ENCODE data around the gene SERPINH1. TPM values are rescaled to one million over a fixed set of nuclear protein-coding genes. Genes with fewer than 3 reads are reported as not detected.

Gene SERPINH1
- polyA plus RNA-seq, 2 of the 4 experiments (the other 2 are of a cell fraction): 70.7 to 162 TPM

GRCh38 chr11:75570559-75571139, 8.6 kb downstream of the SERPINH1 start:
- no peak overlapping the region for H3K4me3 ChIP-seq
- DNase-seq (ENCODE audit: low read depth in 1 of 2, low spot score in 1 of 2) (no peak), ATAC-seq (no peak), FAIRE-seq (no peak)
- ChIA-PET POLR2A (interaction anchor here (1.7 kb wide), 1 partner anchor 8 kb away, joined by 8 read pairs; the partner anchor contains the start of gene SERPINH1), CTCF (interaction anchor here (1.0 to 1.8 kb wide), 6 partner anchors 10 to 125 kb away, joined by 3 to 8 read pairs (median 6); no protein-coding TSS in a partner anchor)
- WGBS (ENCODE audit: missing lambda C conversion rate): 80% methylated on average over 9 of the region's 9 CpGs
- H3K4me1 ChIP-seq: peaks cover 7% of the 10 kb centered on the region
- no peak overlapping the region for H3K4me2 ChIP-seq
- no peak overlapping the region for H3K27ac ChIP-seq
- TF ChIP-seq JUNB (IDR thresholded peaks at IDR 0.05) (no peak), HOXB13 (CRISPR knock-in tag; IDR thresholded peaks at IDR 0.05; ENCODE audit: low read depth) (no peak), ZSCAN20 (CRISPR knock-in tag; IDR thresholded peaks at IDR 0.05) (no peak), NPAS2 (CRISPR knock-in tag; IDR thresholded peaks at IDR 0.05; ENCODE audit: borderline replicate concordance) (no peak), MYC (IDR thresholded peaks at IDR 0.05; ENCODE audit: borderline replicate concordance, low read length) (no peak), SREBF2 (IDR thresholded peaks at IDR 0.05) (no peak), CTCF (IDR thresholded peaks at IDR 0.05) (no peak), MAFK (IDR thresholded peaks at IDR 0.05; ENCODE audit: partially characterized antibody) (no peak), KDM1A (IDR thresholded peaks at IDR 0.05; ENCODE audit: low read depth) (no peak), GATA3 (IDR thresholded peaks at IDR 0.05; ENCODE audit: borderline replicate concordance) (no peak), RAD21 (conservative IDR thresholded peaks at IDR 0.05 in 1 of 2, IDR thresholded peaks at IDR 0.05 in 1 of 2) (no peak), FOSB (CRISPR knock-in tag; IDR thresholded peaks at IDR 0.05) (no peak), NR3C1 (IDR thresholded peaks at IDR 0.05) (no peak), TFCP2L1 (CRISPR knock-in tag; IDR thresholded peaks at IDR 0.05) (no peak), FOSL2 (IDR thresholded peaks at IDR 0.05) (no peak), FOSL2 (CRISPR knock-in tag; IDR thresholded peaks at IDR 0.05) (no peak), ESRRA (IDR thresholded peaks at IDR 0.05; ENCODE audit: borderline replicate concordance, low read length) (no peak), ZC3H11A (IDR thresholded peaks at IDR 0.05) (no peak), CHD2 (IDR thresholded peaks at IDR 0.05; ENCODE audit: low read length, partially characterized antibody) (no peak), POLR2AphosphoS2 (conservative IDR thresholded peaks at IDR 0.05; ENCODE audit: low read length) (no peak)
- TF ChIP-seq, protein P1, sequence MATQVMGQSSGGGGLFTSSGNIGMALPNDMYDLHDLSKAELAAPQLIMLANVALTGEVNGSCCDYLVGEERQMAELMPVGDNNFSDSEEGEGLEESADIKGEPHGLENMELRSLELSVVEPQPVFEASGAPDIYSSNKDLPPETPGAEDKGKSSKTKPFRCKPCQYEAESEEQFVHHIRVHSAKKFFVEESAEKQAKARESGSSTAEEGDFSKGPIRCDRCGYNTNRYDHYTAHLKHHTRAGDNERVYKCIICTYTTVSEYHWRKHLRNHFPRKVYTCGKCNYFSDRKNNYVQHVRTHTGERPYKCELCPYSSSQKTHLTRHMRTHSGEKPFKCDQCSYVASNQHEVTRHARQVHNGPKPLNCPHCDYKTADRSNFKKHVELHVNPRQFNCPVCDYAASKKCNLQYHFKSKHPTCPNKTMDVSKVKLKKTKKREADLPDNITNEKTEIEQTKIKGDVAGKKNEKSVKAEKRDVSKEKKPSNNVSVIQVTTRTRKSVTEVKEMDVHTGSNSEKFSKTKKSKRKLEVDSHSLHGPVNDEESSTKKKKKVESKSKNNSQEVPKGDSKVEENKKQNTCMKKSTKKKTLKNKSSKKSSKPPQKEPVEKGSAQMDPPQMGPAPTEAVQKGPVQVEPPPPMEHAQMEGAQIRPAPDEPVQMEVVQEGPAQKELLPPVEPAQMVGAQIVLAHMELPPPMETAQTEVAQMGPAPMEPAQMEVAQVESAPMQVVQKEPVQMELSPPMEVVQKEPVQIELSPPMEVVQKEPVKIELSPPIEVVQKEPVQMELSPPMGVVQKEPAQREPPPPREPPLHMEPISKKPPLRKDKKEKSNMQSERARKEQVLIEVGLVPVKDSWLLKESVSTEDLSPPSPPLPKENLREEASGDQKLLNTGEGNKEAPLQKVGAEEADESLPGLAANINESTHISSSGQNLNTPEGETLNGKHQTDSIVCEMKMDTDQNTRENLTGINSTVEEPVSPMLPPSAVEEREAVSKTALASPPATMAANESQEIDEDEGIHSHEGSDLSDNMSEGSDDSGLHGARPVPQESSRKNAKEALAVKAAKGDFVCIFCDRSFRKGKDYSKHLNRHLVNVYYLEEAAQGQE (IDR thresholded peaks at IDR 0.05): no peak
- no peaks in the 10 kb centered on the region for H3K9me3 ChIP-seq

- no peak for FAIRE-seq
- no peak for ATAC-seq
- TF ChIP-seq MAFK (IDR thresholded peaks at IDR 0.05; ENCODE audit: partially characterized antibody) (no peak), ATOH8 (CRISPR knock-in tag; IDR thresholded peaks at IDR 0.05; ENCODE audit: low read depth) (no peak), TP53 (CRISPR knock-in tag; IDR thresholded peaks at IDR 0.05) (no peak), SREBF2 (IDR thresholded peaks at IDR 0.05) (no peak), KDM5A (IDR thresholded peaks at IDR 0.05) (no peak), HDAC2 (IDR thresholded peaks at IDR 0.05) (no peak), EHMT2 (IDR thresholded peaks at IDR 0.05; ENCODE audit: low read depth) (no peak), CHD2 (IDR thresholded peaks at IDR 0.05; ENCODE audit: low read length, partially characterized antibody) (no peak), HEYL (CRISPR knock-in tag; IDR thresholded peaks at IDR 0.05) (no peak), MAZ (IDR thresholded peaks at IDR 0.05; ENCODE audit: borderline replicate concordance, low read depth, low read length) (no peak)
- TF ChIP-seq, protein P2, sequence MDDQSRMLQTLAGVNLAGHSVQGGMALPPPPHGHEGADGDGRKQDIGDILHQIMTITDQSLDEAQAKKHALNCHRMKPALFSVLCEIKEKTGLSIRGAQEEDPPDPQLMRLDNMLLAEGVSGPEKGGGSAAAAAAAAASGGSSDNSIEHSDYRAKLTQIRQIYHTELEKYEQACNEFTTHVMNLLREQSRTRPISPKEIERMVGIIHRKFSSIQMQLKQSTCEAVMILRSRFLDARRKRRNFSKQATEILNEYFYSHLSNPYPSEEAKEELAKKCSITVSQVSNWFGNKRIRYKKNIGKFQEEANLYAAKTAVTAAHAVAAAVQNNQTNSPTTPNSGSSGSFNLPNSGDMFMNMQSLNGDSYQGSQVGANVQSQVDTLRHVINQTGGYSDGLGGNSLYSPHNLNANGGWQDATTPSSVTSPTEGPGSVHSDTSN (IDR thresholded peaks at IDR 0.05): no peak
Measured at GRCh38 chr11:75571625-75572024, 9.6 kb downstream of the SERPINH1 start.

More at GRCh38 chr11:75571625-75572024, 9.6 kb downstream of the SERPINH1 start:
- Histone ChIP-seq H3K4me3 (no peak overlapping the region), H3K9me3 (no peaks in the 10 kb centered on the region), H3K4me1 (peaks cover 5% of the 10 kb centered on the region; the same call in 2 of the 3 replicates), H3K27ac (no peak overlapping the region), H3K4me2 (no peak overlapping the region)
- DNase-seq (ENCODE audit: low read depth in 1 of 2, low spot score in 1 of 2): no peak
- POLR2A ChIA-PET: interaction anchor here (1.7 kb wide), 1 partner anchor 9 kb away, joined by 8 read pairs; the partner anchor contains the start of gene SERPINH1
- CTCF ChIA-PET: interaction anchor here (0.6 to 7.1 kb wide), 7 partner anchors 11 to 126 kb away, joined by 3 to 137 read pairs (median 5); partner anchors contain the start of gene SERPINH1
- 94% methylated on average over 14 of the region's 14 CpGs for WGBS (ENCODE audit: missing lambda C conversion rate)
